ENCODE data around the gene VEPH1.
A peak's percentile ranks its signal among the peaks of the same experiment; 100 is the strongest.

Gene VEPH1

DNA sequence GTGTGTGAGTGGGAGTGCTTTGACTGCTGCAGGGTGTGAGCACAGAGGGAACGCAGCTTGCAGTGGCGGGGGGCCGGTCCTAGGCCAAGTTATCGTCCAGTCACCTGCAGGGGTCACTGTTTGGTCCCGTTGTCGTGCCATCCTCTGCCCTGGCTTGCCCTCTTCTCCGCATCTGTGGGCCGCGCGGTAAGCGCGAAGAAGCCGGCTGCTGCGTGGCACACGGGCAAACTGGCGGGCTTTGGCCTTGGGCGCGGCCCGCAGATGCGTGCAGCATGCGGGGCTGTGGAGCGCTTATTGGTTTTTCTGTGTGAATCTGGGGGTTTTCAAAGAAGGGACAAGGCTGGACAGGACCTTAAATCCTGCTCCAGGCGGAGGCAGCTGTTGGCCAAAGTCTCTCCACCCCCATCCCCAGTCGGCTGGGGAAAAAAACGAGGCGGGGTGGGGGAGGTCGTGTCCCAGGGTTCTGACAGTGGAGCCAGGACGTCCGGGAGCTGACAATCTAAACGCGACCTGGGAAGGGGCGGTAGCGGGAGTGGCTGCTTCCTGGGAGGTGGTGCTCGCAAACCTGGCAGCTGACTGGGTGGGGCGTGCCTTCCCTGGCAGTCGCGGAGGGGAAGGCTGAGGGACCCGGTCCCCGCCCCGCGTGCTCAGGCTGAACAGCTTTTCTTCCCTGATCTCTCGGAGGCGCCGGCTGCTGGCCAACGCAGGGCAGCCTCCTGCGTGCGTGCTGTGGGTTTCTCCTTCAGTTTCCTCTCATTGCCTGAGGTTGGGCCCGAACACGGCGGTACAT lies 39.7 kb upstream of the VEPH1 start:
- in situ Hi-C loops (cut with HindIII; ENCODE audit: low pct_ligation_motif_present, low sequenced_read_pairs), result no loop called here
- TF ChIP-seq, protein P1, sequence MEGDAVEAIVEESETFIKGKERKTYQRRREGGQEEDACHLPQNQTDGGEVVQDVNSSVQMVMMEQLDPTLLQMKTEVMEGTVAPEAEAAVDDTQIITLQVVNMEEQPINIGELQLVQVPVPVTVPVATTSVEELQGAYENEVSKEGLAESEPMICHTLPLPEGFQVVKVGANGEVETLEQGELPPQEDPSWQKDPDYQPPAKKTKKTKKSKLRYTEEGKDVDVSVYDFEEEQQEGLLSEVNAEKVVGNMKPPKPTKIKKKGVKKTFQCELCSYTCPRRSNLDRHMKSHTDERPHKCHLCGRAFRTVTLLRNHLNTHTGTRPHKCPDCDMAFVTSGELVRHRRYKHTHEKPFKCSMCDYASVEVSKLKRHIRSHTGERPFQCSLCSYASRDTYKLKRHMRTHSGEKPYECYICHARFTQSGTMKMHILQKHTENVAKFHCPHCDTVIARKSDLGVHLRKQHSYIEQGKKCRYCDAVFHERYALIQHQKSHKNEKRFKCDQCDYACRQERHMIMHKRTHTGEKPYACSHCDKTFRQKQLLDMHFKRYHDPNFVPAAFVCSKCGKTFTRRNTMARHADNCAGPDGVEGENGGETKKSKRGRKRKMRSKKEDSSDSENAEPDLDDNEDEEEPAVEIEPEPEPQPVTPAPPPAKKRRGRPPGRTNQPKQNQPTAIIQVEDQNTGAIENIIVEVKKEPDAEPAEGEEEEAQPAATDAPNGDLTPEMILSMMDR (IDR thresholded peaks at IDR 0.05; ENCODE audit: low read depth, low read length, missing control alignments), result peak; percentile 61
- Histone ChIP-seq H3K27me3 (replicated peaks) (no peaks in the 10 kb centered on the region), H3K27ac (no peak overlapping the region), H3K36me3 (replicated peaks) (no peaks in the 10 kb centered on the region), H3K4me3 (ENCODE audit: low read depth, low read length) (peak overlapping the region; percentile 62)
- peak; percentile 55 for DNase-seq

DNA sequence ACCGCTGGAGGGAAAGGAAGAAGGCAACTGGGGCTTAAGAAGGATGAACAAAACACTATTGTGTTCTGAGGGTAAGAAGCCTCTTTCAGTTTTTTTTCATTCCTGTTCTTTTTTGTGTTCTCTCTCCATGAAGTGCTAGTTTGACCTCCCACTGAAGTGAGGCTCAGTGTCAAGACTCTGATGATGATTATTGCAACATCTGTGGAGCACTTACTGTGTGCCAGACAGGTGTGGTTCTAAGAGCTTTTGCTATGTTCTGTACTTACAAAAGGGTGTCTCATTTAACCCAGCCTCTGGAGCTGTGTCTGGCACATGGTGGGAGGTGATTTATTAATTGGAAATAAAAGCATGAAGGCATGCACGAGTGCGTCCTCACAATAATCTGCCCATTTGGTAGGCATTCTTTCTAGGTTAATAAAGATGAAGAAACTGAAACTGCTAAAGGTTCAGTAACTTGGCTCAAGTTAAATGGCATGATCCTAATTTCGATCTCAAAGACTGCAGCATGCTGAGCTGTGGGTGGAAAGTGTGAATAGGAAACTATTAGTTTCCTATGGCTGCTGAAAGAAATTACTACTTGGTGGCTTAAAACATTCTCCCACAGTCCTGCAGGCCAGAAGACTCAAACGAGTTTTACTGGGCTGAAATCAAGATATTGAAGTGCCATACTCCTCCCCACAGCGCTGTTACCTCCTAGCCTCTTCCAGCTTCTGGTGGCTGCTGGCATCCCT lies 38.5 kb upstream of the VEPH1 start:
- H3K36me3 ChIP-seq (replicated peaks), result no peaks in the 10 kb centered on the region
- H3K4me3 ChIP-seq (ENCODE audit: low read depth, low read length), result no peak overlapping the region
- DNase-seq, result no peak
- in situ Hi-C loops (cut with HindIII; ENCODE audit: low pct_ligation_motif_present, low sequenced_read_pairs), result no loop called here
- no peak overlapping the region for H3K27ac ChIP-seq
- no peaks in the 10 kb centered on the region for H3K27me3 ChIP-seq (replicated peaks)
- TF ChIP-seq, protein P1 (IDR thresholded peaks at IDR 0.05; ENCODE audit: low read depth, low read length, missing control alignments), result no peak

DNA sequence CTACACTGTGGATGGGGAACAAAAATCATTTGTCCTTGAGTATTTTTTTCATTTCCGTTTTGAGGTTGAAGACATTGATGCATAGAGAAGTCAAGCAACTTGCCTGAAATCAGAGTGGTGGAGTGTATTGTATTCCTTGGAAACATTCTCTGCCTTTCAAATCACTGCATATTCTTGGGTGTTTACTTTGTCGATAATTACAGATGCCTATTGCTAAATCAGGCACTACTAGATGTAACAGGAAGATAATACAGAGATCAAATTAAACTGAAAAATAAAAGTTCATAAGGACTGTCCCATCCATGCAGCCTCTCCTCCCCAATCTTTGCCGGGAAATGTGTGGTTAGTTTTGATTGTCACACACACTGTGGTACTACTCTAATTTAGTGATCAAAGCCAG lies 37.4 kb upstream of the VEPH1 start:
- TF ChIP-seq, protein P1 (IDR thresholded peaks at IDR 0.05; ENCODE audit: low read depth, low read length, missing control alignments), result no peak
- Histone ChIP-seq H3K4me3 (ENCODE audit: low read depth, low read length) (no peak overlapping the region), H3K27me3 (replicated peaks) (no peaks in the 10 kb centered on the region), H3K36me3 (replicated peaks) (no peaks in the 10 kb centered on the region), H3K27ac (no peak overlapping the region)
- no peak for DNase-seq
- in situ Hi-C loops (cut with HindIII; ENCODE audit: low pct_ligation_motif_present, low sequenced_read_pairs), result no loop called here

DNA sequence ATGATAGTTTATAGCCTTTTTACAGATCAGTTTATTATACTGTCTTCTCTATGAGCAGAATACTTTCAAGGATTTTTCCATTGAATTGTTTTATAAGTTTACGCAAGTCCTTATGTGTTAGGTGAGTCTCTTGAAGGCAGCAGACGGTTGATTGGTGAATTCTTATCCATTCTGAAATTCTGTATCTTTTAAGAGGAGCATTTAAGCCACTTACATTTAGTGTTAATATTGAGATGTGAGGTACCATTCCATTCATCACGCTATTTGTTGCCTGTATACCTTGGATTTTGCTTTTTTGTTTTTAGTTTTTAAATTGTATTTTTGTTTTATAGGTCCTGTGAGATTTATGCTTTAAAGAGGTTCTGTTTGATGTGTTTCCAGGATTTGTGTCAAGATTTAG lies 32.5 kb upstream of the VEPH1 start:
- H3K4me3 ChIP-seq (ENCODE audit: low read depth, low read length), result no peak overlapping the region
- DNase-seq, result no peak
- in situ Hi-C loops (cut with HindIII; ENCODE audit: low pct_ligation_motif_present, low sequenced_read_pairs), result no loop called here
- no peaks in the 10 kb centered on the region for H3K36me3 ChIP-seq (replicated peaks)
- no peaks in the 10 kb centered on the region for H3K27me3 ChIP-seq (replicated peaks)
- no peak overlapping the region for H3K27ac ChIP-seq
- TF ChIP-seq, protein P1 (IDR thresholded peaks at IDR 0.05; ENCODE audit: low read depth, low read length, missing control alignments), result no peak

DNA sequence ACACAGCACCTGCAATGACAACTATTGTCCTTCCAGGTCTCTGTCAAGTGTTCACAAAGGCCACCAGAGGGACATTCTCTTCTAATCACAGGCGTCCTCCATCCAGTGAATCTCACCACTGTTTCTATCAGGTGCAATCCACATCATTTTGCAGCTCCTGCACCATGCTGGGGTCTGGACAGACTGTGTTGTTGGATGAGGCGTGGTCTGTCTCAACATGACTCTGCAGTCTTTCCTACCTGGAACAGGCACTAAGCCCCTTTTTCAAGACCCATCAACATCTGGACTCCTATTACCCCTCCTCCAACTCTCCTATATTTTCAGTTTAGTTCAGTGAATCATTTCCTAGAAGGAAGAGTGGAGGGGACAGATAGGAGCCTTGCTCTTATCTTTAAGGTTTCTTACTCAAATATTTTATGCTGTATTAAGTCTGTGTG lies 31.5 kb upstream of the VEPH1 start:
- Histone ChIP-seq H3K36me3 (replicated peaks) (no peaks in the 10 kb centered on the region), H3K27me3 (replicated peaks) (no peaks in the 10 kb centered on the region), H3K4me3 (ENCODE audit: low read depth, low read length) (no peak overlapping the region), H3K27ac (no peak overlapping the region)
- no peak for DNase-seq
- in situ Hi-C loops (cut with HindIII; ENCODE audit: low pct_ligation_motif_present, low sequenced_read_pairs), result no loop called here
- TF ChIP-seq, protein P1 (IDR thresholded peaks at IDR 0.05; ENCODE audit: low read depth, low read length, missing control alignments), result no peak

Data from brain microvascular endothelial cell (primary cell).